Colonic mucosa (tissue), 4 donors: Measurements from ENCODE around the gene HHAT. TPM values are rescaled to one million over a fixed set of nuclear protein-coding genes. Genes with fewer than 3 reads are reported as not detected.

Experiments
- DNase-seq: peaks from one replicate; pipeline ENCODE4 v3.0.0-alpha.2; 2020
- H3K27ac ChIP-seq: fragments of 200-600 bp; one replicate; pipeline ENCODE4 v1.8.0; 2021
- H3K27me3 ChIP-seq: fragments of 200-600 bp; one replicate; pipeline ENCODE4 v1.8.0; 2021
- H3K36me3 ChIP-seq: fragments of 200-600 bp; one replicate; pipeline ENCODE4 v1.8.0; 2021
- H3K4me1 ChIP-seq: fragments of 200-600 bp; one replicate; pipeline ENCODE4 v1.8.0; 2021; ENCODE audit warnings: mild to moderate bottlenecking
- H3K4me3 ChIP-seq: fragments of 200-600 bp; one replicate; pipeline ENCODE4 v1.8.0; 2021
- H3K9ac ChIP-seq, 2 donors: one replicate each; pipeline ENCODE4 v1.7.0; 2013; ENCODE audit warnings: control low read depth in 2 of 2, low read depth in 2 of 2, low read length in 2 of 2
- H3K9me3 ChIP-seq: fragments of 200-600 bp; one replicate; pipeline ENCODE4 v1.8.0; 2021
- CTCF ChIP-seq: fragments of 200-600 bp; IDR thresholded peaks from one replicate; pipeline ENCODE4 v1.8.0; 2022; ENCODE audit warnings: antibody characterized with exemption, mild to moderate bottlenecking
- intact Hi-C: fragments of 100-400 bp; cut with DNase I; formaldehyde crosslinking; loops from one replicate; pipeline ENCODE4 v1.14.1; 2022
- total RNA-seq, 2 donors: library from RNA; stranded (reverse); fragmentation: NEBNext Ultra II Directional in 1 of 2; extraction: Animal tissue kit (Norgen Biotek cat#: 25700) in 1 of 2; gene quantifications; one replicate each; pipeline ENCODE4 v1.2.1, GENCODE V29; 2021
- donor health status: healthy.
- donor health status: DM: no; HTN: no; CAD: no.
- donor health status: DM: no; HTN: no; CAD: no.

Gene HHAT
- total RNA-seq, 2 donors from 2014 or later: 3.2 to 4.9 TPM

GRCh38 chr1:210487021-210487420, 158.3 kb downstream of the HHAT start:
- H3K9ac ChIP-seq: no peak overlapping the region
- intact Hi-C loops: no loop called here
- H3K9me3 ChIP-seq: no peaks in the 10 kb centered on the region
- H3K27me3 ChIP-seq: no peaks in the 10 kb centered on the region
- H3K4me1 ChIP-seq: no peaks in the 10 kb centered on the region
- TF ChIP-seq CTCF: no peak
- no peak overlapping the region for H3K27ac ChIP-seq
- DNase-seq: no peak
- H3K36me3 ChIP-seq: no peaks in the 10 kb centered on the region
- H3K4me3 ChIP-seq: no peak overlapping the region

GRCh38 chr1:210489491-210489890, 160.8 kb downstream of the HHAT start:
- intact Hi-C loops: no loop called here
- Histone ChIP-seq H3K4me1 (no peaks in the 10 kb centered on the region), H3K4me3 (no peak overlapping the region), H3K9me3 (no peaks in the 10 kb centered on the region), H3K27ac (no peak overlapping the region), H3K9ac (no peak overlapping the region), H3K27me3 (no peaks in the 10 kb centered on the region), H3K36me3 (no peaks in the 10 kb centered on the region)
- DNase-seq: no peak
- no peak for TF ChIP-seq CTCF

- no peaks in the 10 kb centered on the region for H3K4me1 ChIP-seq
- H3K4me3 ChIP-seq: no peak overlapping the region
- no peak for TF ChIP-seq CTCF
These were observed 162.1 kb downstream of the HHAT start for GRCh38 chr1:210490781-210491180.

GRCh38 chr1:210496063-210496462, 167.4 kb downstream of the HHAT start:
- no peak for DNase-seq

More at GRCh38 chr1:210490781-210491180, 162.1 kb downstream of the HHAT start:
- no peak overlapping the region for H3K9ac ChIP-seq
- no peaks in the 10 kb centered on the region for H3K27me3 ChIP-seq
- no peaks in the 10 kb centered on the region for H3K36me3 ChIP-seq
- H3K9me3 ChIP-seq: no peaks in the 10 kb centered on the region
- intact Hi-C loops: no loop called here
- DNase-seq: no peak
- no peak overlapping the region for H3K27ac ChIP-seq

GRCh38 chr1:210499956-210500355, 171.3 kb downstream of the HHAT start:
- intact Hi-C loops: no loop called here
- no peak for TF ChIP-seq CTCF

More at GRCh38 chr1:210496063-210496462, 167.4 kb downstream of the HHAT start:
- no peak overlapping the region for H3K9ac ChIP-seq
- intact Hi-C loops: no loop called here
- no peaks in the 10 kb centered on the region for H3K4me1 ChIP-seq
- H3K9me3 ChIP-seq: no peaks in the 10 kb centered on the region
- H3K27me3 ChIP-seq: no peaks in the 10 kb centered on the region
- H3K27ac ChIP-seq: no peak overlapping the region
- H3K4me3 ChIP-seq: no peak overlapping the region
- H3K36me3 ChIP-seq: no peaks in the 10 kb centered on the region
- TF ChIP-seq CTCF: no peak

More at GRCh38 chr1:210499956-210500355, 171.3 kb downstream of the HHAT start:
- no peak for DNase-seq
- Histone ChIP-seq H3K27me3 (no peaks in the 10 kb centered on the region), H3K36me3 (no peaks in the 10 kb centered on the region), H3K4me3 (no peak overlapping the region), H3K27ac (no peak overlapping the region), H3K9me3 (no peaks in the 10 kb centered on the region), H3K9ac (no peak overlapping the region), H3K4me1 (no peaks in the 10 kb centered on the region)
